SK-N-SH treated with all-trans-retinoic acid at 6 μM for 48 hours (cell line): ENCODE data around the gene DNASE1.
A peak's percentile ranks its signal among the peaks of the same experiment; 100 is the strongest.

Source experiments
- ATAC-seq: fragments of 200-7000 bp; cut with Tn5 transposase; 3 replicates; pipeline ENCODE4 v1.9.1; 2020; ENCODE audit warnings: mild to moderate bottlenecking, moderate library complexity
- BACH2 ChIP-seq: fragments of 250-450 bp; sonication (Bioruptor Pico); IDR thresholded peaks from 2 replicates; pipeline ENCODE4 v1.9.0; 2021; ENCODE audit warnings: mild to moderate bottlenecking, borderline replicate concordance
- ESRRG ChIP-seq: fragments of 250-450 bp; sonication (Bioruptor Pico); IDR thresholded peaks from 2 replicates; pipeline ENCODE4 v1.6.1; 2021; ENCODE audit warnings: mild to moderate bottlenecking
- GLIS3 ChIP-seq: fragments of 250-450 bp; sonication (Bioruptor Pico); IDR thresholded peaks from 2 replicates; pipeline ENCODE4 v1.5.0; 2020; ENCODE audit warnings: mild to moderate bottlenecking, moderate library complexity
- ISL1 ChIP-seq: fragments of 250-450 bp; sonication (Bioruptor Pico); IDR thresholded peaks from 2 replicates; pipeline ENCODE4 v2.1.2; 2022; ENCODE audit warnings: mild to moderate bottlenecking, moderate library complexity
- OSR1 ChIP-seq: fragments of 250-450 bp; sonication (Bioruptor Pico); IDR thresholded peaks from 2 replicates; pipeline ENCODE4 v1.8.0; 2022; ENCODE audit warnings: moderate library complexity, mild to moderate bottlenecking, inconsistent platforms
- POU6F1 ChIP-seq: fragments of 250-450 bp; sonication (Bioruptor Pico); IDR thresholded peaks from 2 replicates; pipeline ENCODE4 v1.8.0; 2021; ENCODE audit warnings: low read depth, mild to moderate bottlenecking, moderate library complexity, borderline replicate concordance
- PPARA ChIP-seq: fragments of 250-450 bp; sonication (Bioruptor Pico); IDR thresholded peaks from 2 replicates; pipeline ENCODE4 v1.5.0; 2020; ENCODE audit warnings: mild to moderate bottlenecking, borderline replicate concordance
- RARB ChIP-seq: fragments of 250-450 bp; sonication (Bioruptor Pico); IDR thresholded peaks from 2 replicates; pipeline ENCODE4 v1.8.0; 2021; ENCODE audit warnings: mild to moderate bottlenecking, moderate library complexity
- SNAI2 ChIP-seq: fragments of 250-450 bp; sonication (Bioruptor Pico); IDR thresholded peaks from 2 replicates; pipeline ENCODE4 v1.5.0; 2020; ENCODE audit warnings: mild to moderate bottlenecking, moderate library complexity
- TCF4 ChIP-seq: fragments of 250-450 bp; sonication (Bioruptor Pico); IDR thresholded peaks from 2 replicates; pipeline ENCODE4 v1.8.0; 2021; ENCODE audit warnings: mild to moderate bottlenecking, moderate library complexity, borderline replicate concordance
- TOX ChIP-seq: fragments of 250-450 bp; sonication (Bioruptor Pico); IDR thresholded peaks from 2 replicates; pipeline ENCODE4 v1.8.0; 2021; ENCODE audit warnings: mild to moderate bottlenecking, moderate library complexity, borderline replicate concordance
- ZC3H10 ChIP-seq: fragments of 250-450 bp; sonication (Bioruptor Pico); IDR thresholded peaks from 2 replicates; pipeline ENCODE4 v1.5.1; 2021; ENCODE audit warnings: mild to moderate bottlenecking, moderate library complexity
- ZFP3 ChIP-seq: fragments of 250-450 bp; sonication (Bioruptor Pico); IDR thresholded peaks from 2 replicates; pipeline ENCODE4 v1.5.0; 2020; ENCODE audit warnings: mild to moderate bottlenecking, moderate library complexity
- ZFP30 ChIP-seq: fragments of 450-650 bp; formaldehyde crosslinking; IDR thresholded peaks from 2 replicates; pipeline ENCODE4 v1.5.0; 2022; ENCODE audit warnings: mild to moderate bottlenecking, moderate library complexity
- ZNF565 ChIP-seq: fragments of 450-650 bp; formaldehyde crosslinking; conservative IDR thresholded peaks from 2 replicates; pipeline ENCODE4 v1.5.0; 2020; ENCODE audit warnings: low read depth, mild to moderate bottlenecking, moderate library complexity
- ZNF8 ChIP-seq: fragments of 450-650 bp; formaldehyde crosslinking; IDR thresholded peaks from 2 replicates; pipeline ENCODE4 v1.5.0; 2020; ENCODE audit warnings: mild to moderate bottlenecking, moderate library complexity
- TF ChIP-seq, protein P1 (sequence below): fragments of 250-450 bp; sonication (Bioruptor Pico); IDR thresholded peaks from 2 replicates; pipeline ENCODE4 v1.8.0; 2020; ENCODE audit warnings: mild to moderate bottlenecking, moderate library complexity, borderline replicate concordance
- TF ChIP-seq, protein P2 (sequence below): fragments of 250-450 bp; sonication (Bioruptor Pico); IDR thresholded peaks from 2 replicates; pipeline ENCODE4 v1.5.0; 2020; ENCODE audit warnings: mild to moderate bottlenecking, moderate library complexity

The DNASE1 gene

DNA sequence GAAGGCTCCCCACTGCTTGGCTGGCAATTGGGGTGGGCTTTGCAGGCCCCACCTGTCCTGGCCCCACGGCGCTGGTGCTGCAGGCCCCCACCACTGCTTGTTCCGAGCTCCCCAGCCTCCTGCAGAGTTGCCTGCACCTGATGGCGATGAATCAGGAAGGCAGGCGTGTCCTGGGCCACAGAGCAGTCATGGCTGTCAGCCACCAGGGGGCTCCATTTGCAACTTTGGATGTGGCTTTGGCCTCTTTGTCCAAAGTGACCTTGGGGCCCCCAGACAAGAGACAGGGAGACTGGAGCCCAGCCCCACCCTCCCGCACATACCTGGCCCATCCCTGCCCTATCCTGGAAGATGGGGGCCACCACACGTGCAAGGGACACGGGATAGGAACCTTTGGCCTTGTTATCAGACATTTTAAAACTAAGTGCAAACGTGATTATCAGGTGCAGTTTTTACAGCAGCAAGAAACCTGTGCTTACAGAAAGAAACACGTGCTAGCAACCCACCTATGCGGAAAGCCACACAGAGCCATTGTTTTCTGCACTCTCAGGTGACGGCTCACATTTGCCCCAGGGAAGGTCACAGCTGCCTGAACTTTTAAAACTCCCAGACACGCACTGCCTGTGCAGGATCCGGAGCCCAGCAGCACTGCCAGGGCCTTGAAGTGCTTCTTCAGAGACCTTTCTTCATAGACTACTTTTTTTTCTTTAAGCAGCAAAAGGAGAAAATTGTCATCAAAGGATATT is at the start of gene DNASE1:
DNASE1 (plus strand) TSS at position 443 of the 743 bp plus-strand sequence. CDS start 683 bp downstream, outside the sequence.
- TF ChIP-seq PPARA (no peak), ZC3H10 (CRISPR knock-in tag) (no peak), BACH2 (CRISPR knock-in tag) (no peak), POU6F1 (CRISPR knock-in tag) (no peak), ZNF565 (CRISPR knock-in tag) (no peak)
- TF ChIP-seq, protein P1, sequence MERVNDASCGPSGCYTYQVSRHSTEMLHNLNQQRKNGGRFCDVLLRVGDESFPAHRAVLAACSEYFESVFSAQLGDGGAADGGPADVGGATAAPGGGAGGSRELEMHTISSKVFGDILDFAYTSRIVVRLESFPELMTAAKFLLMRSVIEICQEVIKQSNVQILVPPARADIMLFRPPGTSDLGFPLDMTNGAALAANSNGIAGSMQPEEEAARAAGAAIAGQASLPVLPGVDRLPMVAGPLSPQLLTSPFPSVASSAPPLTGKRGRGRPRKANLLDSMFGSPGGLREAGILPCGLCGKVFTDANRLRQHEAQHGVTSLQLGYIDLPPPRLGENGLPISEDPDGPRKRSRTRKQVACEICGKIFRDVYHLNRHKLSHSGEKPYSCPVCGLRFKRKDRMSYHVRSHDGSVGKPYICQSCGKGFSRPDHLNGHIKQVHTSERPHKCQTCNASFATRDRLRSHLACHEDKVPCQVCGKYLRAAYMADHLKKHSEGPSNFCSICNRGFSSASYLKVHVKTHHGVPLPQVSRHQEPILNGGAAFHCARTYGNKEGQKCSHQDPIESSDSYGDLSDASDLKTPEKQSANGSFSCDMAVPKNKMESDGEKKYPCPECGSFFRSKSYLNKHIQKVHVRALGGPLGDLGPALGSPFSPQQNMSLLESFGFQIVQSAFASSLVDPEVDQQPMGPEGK (CRISPR knock-in tag) = no peak
- TF ChIP-seq, protein P2, sequence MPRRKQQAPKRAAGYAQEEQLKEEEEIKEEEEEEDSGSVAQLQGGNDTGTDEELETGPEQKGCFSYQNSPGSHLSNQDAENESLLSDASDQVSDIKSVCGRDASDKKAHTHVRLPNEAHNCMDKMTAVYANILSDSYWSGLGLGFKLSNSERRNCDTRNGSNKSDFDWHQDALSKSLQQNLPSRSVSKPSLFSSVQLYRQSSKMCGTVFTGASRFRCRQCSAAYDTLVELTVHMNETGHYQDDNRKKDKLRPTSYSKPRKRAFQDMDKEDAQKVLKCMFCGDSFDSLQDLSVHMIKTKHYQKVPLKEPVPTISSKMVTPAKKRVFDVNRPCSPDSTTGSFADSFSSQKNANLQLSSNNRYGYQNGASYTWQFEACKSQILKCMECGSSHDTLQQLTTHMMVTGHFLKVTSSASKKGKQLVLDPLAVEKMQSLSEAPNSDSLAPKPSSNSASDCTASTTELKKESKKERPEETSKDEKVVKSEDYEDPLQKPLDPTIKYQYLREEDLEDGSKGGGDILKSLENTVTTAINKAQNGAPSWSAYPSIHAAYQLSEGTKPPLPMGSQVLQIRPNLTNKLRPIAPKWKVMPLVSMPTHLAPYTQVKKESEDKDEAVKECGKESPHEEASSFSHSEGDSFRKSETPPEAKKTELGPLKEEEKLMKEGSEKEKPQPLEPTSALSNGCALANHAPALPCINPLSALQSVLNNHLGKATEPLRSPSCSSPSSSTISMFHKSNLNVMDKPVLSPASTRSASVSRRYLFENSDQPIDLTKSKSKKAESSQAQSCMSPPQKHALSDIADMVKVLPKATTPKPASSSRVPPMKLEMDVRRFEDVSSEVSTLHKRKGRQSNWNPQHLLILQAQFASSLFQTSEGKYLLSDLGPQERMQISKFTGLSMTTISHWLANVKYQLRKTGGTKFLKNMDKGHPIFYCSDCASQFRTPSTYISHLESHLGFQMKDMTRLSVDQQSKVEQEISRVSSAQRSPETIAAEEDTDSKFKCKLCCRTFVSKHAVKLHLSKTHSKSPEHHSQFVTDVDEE (CRISPR knock-in tag) = no peak
- peak; percentile 89 for ATAC-seq

- TF ChIP-seq, protein P1 (CRISPR knock-in tag) = no peak
- no peak for TF ChIP-seq ESRRG (CRISPR knock-in tag)
- TF ChIP-seq ISL1 (CRISPR knock-in tag) = no peak
- no peak for TF ChIP-seq TCF4 (CRISPR knock-in tag)
- TF ChIP-seq TOX = no peak
- no peak for TF ChIP-seq ZFP30 (CRISPR knock-in tag)
- TF ChIP-seq ZNF8 (CRISPR knock-in tag) = no peak
- TF ChIP-seq, protein P2 (CRISPR knock-in tag) = no peak
- TF ChIP-seq PPARA = no peak
- no peak for TF ChIP-seq OSR1
- ATAC-seq = no peak
These were observed 48.0 kb upstream of the DNASE1 start for GRCh38 chr16:3606441-3606840.

DNA sequence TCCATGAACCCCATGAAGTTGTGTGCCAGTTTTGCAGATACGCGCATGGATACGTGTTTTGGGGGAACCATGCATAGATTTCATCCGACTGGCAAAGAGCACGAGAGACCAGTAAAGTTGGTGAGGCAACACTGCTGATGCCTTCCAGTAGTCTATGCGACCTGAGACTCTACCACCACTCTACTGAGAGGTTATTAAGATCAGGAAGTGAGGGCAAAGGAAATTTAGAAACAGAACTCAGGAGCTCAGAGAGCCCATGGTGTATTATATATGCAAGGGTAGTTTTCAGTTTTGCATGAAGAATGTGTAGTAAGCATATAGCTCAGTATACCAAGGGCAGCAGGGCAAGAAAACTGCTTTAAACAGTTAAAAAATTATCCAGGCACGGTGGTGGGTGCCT is 47.3 kb upstream of the DNASE1 start:
- ATAC-seq = no peak
- TF ChIP-seq ZC3H10 (CRISPR knock-in tag) = no peak
- no peak for TF ChIP-seq ZFP3 (CRISPR knock-in tag)
- TF ChIP-seq GLIS3 (CRISPR knock-in tag) = no peak

GRCh38 chr16:3607634-3608033 is 46.9 kb upstream of the DNASE1 start:
- no peak for ATAC-seq
- TF ChIP-seq OSR1 (no peak), ZNF565 (CRISPR knock-in tag) (no peak), ZNF8 (CRISPR knock-in tag) (no peak), ZFP3 (CRISPR knock-in tag) (no peak), ZC3H10 (CRISPR knock-in tag) (no peak), SNAI2 (CRISPR knock-in tag) (no peak), RARB (CRISPR knock-in tag) (no peak), BACH2 (CRISPR knock-in tag) (no peak), POU6F1 (CRISPR knock-in tag) (no peak), ISL1 (CRISPR knock-in tag) (no peak)
- TF ChIP-seq, protein P2 (CRISPR knock-in tag) = no peak
